IPS DF 4.7 (cell line): ENCODE measurements around the gene BST1.

Experiments
- DNase-seq: peaks from one replicate; pipeline ENCODE4 v3.0.0-alpha.2; 2013; ENCODE audit warnings: low spot score; ENCODE audit errors: extremely low read depth

BST1 gene, protein sequence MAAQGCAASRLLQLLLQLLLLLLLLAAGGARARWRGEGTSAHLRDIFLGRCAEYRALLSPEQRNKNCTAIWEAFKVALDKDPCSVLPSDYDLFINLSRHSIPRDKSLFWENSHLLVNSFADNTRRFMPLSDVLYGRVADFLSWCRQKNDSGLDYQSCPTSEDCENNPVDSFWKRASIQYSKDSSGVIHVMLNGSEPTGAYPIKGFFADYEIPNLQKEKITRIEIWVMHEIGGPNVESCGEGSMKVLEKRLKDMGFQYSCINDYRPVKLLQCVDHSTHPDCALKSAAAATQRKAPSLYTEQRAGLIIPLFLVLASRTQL

GRCh38 chr4:15702941-15703403 is at the start of gene BST1:
TSS of gene BST1 (plus strand) at chr4:15703065. CDS start at chr4:15703145, 80 bp downstream.
- no peak for DNase-seq

DNA sequence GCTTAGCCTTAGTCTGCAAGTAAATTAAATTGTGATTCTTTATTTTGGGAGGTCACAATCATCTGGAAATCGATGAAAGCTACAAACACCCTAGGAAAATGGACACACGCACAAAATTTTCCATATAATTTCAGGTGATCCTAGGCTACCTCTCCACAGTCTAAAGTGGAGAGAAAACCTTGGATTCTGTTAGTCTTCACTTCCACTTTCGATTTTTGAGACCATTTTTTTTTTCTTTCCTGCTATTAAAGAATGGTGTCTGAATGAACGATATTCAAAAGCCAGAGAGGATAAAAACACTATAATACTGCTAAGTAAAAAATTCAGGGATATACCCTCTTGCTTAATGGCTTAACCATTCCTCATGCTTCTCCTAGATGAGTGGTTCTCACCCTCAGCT is 49.4 kb upstream of the BST1 start:
- no peak for DNase-seq

DNA sequence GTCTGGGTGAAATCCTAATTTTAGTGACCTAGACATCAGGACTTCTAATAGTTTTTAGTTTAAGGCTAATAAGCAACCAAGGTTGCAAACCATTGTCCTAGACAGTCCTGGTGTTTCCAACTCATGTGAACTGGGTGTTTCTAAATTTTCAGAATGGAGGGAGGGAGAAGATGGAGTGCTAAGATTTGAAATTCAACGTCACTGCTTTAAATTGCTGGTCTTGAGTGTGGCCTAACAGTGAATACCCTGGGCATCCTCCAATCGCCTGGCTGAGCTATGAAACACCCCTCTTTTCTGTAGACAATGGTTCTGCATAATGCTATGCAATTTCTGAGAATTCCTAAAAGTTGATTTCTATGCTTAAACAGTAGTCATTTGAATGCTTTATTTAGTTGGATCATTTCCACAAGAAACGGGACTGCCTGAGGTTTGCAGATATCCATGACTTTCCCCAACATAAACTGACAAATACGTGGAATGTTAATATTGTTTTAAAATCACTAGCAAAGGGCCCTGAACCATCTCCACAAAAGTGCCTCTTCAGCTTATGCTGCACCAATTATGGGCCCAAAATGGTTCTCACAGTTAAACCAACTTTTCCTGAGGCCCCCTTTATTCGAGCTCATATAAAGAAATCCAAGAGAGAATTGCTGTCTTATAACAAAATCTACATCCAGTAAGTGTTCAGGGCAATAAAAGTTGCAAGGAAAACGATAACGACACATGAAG is 48.8 kb upstream of the BST1 start:
- DNase-seq, result no peak

DNA sequence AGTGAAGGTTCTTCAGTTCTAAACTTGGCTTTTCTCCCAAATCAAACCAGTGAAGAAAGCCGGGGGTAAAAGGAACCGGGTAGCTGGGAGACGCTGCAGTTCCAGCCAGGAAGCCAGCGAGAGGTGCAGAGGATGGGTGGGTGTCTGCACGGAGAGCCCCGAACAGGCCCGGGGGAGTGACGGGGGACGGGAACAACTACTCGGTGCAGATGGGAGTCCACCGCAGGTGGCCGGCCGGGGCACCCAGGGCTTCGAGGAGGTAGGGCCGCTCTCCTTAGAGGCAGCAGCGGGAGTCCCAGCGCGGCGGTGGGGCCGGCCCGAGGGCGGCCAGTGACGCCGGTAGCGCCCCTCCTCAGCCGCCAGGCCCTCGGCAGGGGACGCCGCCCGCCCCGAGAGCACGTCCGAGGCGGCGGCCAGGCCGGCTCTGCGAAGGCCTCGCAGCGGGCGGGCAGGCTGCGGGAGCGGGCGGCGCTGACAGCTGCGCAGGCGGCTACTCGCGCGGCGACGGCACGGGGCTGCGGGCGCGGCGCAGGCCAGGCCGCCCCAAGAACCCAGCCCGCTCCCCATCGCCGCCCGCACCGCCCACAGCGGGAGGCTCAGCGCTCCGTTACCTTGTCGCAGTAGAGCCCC is 48.2 kb upstream of the BST1 start:
- DNase-seq, result no peak

GRCh38 chr4:15655223-15656037 is 47.4 kb upstream of the BST1 start, which contains the start of gene FBXL5:
TSS of gene FBXL5 (minus strand) at chr4:15655357. CDS start at chr4:15655287, 70 bp downstream.
- DNase-seq, result no peak

- no peak for DNase-seq
Observed at GRCh38 chr4:15656038-15656470, 46.8 kb upstream of the BST1 start.

- DNase-seq, result no peak
Observed at GRCh38 chr4:15657366-15657765, 45.5 kb upstream of the BST1 start.

DNA sequence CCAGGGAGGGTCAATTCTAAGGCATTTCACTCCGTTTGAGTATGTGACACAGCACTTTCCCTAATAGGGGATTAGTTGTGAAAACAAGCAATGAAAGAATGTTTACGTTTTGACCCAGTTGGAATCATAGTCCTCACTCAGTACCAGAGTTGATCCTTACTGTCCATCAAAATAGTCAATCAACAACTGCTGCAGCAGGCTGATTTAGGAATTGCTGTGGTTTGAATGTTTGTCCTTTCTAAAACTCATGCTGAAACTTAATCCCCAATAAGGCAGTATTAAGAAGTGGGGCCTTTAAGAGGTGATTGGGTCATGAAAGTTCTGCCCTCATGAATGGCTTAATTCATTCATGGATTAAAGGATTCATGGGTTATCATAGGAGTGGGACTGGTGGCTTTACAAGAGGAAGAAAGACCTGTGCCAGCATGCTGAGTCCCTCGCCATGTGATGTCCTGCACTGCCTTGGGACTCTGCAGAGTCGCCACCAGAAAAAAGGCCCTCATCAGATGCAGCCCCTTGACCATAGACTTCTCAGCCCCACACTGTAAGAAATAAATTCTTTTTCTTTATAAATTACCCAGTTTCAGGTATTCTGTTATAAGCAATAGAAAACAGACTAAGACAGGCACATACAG is 44.6 kb upstream of the BST1 start:
- no peak for DNase-seq

GRCh38 chr4:15658781-15659180 is 44.1 kb upstream of the BST1 start:
- DNase-seq, result no peak

- DNase-seq, result no peak
Observed at GRCh38 chr4:15659768-15660570, 42.9 kb upstream of the BST1 start.

- no peak for DNase-seq
Observed at GRCh38 chr4:15665753-15666365, 37.0 kb upstream of the BST1 start.

DNA sequence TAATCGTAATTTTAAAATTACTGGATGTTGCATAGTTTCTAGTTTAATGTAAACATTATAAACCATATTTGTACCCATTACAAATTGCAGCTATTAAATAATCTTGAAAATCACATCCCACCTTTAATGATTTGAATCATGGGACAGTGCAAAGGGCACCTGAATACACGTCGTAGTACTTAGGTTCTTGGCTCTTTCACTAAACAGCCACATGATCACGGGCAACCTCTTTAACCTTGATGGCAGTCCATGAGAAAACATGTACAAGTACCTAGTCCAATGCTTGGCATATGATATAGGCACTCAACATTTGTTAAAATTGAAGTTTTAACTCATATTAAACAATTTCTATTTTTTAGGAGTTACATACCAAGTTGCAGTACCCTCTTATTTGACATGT is 35.9 kb upstream of the BST1 start:
- DNase-seq, result no peak

GRCh38 chr4:15668566-15669435 is 34.1 kb upstream of the BST1 start:
- DNase-seq, result no peak

- no peak for DNase-seq
Observed at GRCh38 chr4:15670576-15670975, 32.3 kb upstream of the BST1 start.

- no peak for DNase-seq
Observed at GRCh38 chr4:15672101-15672500, 30.8 kb upstream of the BST1 start.

- DNase-seq, result no peak
Observed at GRCh38 chr4:15673337-15673736, 29.5 kb upstream of the BST1 start.

GRCh38 chr4:15674046-15674445 is 28.8 kb upstream of the BST1 start:
- DNase-seq, result no peak

- no peak for DNase-seq
Observed at GRCh38 chr4:15674926-15675325, 27.9 kb upstream of the BST1 start.

GRCh38 chr4:15675356-15675755 is 27.5 kb upstream of the BST1 start:
- DNase-seq, result no peak
